GM12878 (cell line): ENCODE measurements around the gene BMP2K.

Experiments used
- CREM ChIP-seq: IDR thresholded peaks from 2 replicates; pipeline ENCODE4 v1.6.1; 2014; ENCODE audit warnings: antibody characterized with exemption, low read depth
- CUX1 ChIP-seq: IDR thresholded peaks from 2 replicates; pipeline ENCODE4 v1.6.1; 2012; ENCODE audit warnings: improper control_type of control experiment, low read depth, low read length; ENCODE audit not compliant: insufficient replicate concordance
- GATAD2B ChIP-seq: fragments of 450-650 bp; conservative IDR thresholded peaks from 2 replicates; pipeline ENCODE4 v1.6.1; 2017; ENCODE audit warnings: low read depth, mild to moderate bottlenecking, moderate library complexity
- SUPT20H ChIP-seq: IDR thresholded peaks from 2 replicates; pipeline ENCODE4 v1.6.1; 2011; ENCODE audit warnings: low read depth, mild to moderate bottlenecking, low read length, moderate library complexity, borderline replicate concordance; ENCODE audit not compliant: control insufficient read depth
- TF ChIP-seq, protein P1 (sequence below): IDR thresholded peaks from 2 replicates; pipeline ENCODE4 v1.6.1; 2012; ENCODE audit warnings: mild to moderate bottlenecking, low read depth, low read length

GRCh38 chr4:78757574-78757973 lies 18.6 kb upstream of the BMP2K start:
- TF ChIP-seq CREM (no peak), SUPT20H (no peak), GATAD2B (no peak), CUX1 (no peak)
- TF ChIP-seq, protein P1, sequence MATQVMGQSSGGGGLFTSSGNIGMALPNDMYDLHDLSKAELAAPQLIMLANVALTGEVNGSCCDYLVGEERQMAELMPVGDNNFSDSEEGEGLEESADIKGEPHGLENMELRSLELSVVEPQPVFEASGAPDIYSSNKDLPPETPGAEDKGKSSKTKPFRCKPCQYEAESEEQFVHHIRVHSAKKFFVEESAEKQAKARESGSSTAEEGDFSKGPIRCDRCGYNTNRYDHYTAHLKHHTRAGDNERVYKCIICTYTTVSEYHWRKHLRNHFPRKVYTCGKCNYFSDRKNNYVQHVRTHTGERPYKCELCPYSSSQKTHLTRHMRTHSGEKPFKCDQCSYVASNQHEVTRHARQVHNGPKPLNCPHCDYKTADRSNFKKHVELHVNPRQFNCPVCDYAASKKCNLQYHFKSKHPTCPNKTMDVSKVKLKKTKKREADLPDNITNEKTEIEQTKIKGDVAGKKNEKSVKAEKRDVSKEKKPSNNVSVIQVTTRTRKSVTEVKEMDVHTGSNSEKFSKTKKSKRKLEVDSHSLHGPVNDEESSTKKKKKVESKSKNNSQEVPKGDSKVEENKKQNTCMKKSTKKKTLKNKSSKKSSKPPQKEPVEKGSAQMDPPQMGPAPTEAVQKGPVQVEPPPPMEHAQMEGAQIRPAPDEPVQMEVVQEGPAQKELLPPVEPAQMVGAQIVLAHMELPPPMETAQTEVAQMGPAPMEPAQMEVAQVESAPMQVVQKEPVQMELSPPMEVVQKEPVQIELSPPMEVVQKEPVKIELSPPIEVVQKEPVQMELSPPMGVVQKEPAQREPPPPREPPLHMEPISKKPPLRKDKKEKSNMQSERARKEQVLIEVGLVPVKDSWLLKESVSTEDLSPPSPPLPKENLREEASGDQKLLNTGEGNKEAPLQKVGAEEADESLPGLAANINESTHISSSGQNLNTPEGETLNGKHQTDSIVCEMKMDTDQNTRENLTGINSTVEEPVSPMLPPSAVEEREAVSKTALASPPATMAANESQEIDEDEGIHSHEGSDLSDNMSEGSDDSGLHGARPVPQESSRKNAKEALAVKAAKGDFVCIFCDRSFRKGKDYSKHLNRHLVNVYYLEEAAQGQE: no peak
